ENCODE measurements around the gene PDE9A.

DNA sequence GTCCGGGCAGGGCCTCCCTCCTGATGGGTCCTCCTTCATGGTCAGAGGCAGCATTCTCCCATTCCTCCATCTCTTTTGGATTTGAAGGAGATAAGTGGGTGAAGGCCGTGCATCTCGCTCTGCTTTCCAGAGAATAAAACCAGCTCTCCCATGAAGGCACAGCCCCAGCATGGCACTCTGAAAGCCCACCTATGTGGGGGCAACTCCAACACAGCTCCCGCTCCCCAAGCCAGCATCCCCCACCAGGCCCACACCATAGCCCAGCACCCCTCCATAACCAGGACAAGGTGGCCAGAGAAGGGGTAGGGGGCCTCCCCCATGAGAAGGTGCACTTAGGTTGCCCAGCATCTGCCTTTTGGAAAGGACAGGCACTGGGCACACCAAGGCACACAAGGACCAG is 112.2 kb downstream of the PDE9A start:
- TF ChIP-seq EZH2 (IDR thresholded peaks at IDR 0.05; ENCODE audit: insufficient read depth, poor library complexity, severe bottlenecking): no peak
- no peak for TF ChIP-seq EZH2phosphoT487 (IDR thresholded peaks at IDR 0.05; ENCODE audit: insufficient read depth, low read depth)
